ENCODE results near the gene NTM.

NTM gene

DNA sequence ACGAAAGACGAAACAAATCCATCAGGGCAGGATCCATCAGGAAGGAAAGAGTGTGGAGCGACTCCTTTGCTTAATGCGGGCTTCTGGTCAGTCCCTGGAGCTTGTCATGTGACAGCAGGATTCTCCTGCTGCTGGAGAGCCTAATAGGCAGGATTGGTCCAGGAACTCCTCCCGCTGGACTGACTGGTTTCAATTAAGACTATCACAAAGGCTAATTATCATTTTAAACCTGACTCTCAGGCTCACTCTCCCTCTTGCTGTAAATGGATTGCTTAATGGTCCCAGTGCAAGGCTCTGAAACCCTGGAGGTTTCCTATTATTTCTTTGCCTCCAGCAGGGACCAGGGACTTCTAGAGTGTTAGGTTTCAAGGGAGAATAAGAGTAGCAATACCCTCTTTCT is 493.8 kb downstream of the NTM start (continued):
- TF ChIP-seq, protein P1, sequence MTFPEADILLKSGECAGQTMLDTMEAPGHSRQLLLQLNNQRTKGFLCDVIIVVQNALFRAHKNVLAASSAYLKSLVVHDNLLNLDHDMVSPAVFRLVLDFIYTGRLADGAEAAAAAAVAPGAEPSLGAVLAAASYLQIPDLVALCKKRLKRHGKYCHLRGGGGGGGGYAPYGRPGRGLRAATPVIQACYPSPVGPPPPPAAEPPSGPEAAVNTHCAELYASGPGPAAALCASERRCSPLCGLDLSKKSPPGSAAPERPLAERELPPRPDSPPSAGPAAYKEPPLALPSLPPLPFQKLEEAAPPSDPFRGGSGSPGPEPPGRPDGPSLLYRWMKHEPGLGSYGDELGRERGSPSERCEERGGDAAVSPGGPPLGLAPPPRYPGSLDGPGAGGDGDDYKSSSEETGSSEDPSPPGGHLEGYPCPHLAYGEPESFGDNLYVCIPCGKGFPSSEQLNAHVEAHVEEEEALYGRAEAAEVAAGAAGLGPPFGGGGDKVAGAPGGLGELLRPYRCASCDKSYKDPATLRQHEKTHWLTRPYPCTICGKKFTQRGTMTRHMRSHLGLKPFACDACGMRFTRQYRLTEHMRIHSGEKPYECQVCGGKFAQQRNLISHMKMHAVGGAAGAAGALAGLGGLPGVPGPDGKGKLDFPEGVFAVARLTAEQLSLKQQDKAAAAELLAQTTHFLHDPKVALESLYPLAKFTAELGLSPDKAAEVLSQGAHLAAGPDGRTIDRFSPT (tag by site-specific recombination; IDR thresholded peaks at IDR 0.05): no peak
- no peak for TF ChIP-seq ZNF239 (tag by site-specific recombination; IDR thresholded peaks at IDR 0.05)
- no peak for TF ChIP-seq MYNN (tag by site-specific recombination; IDR thresholded peaks at IDR 0.05; ENCODE audit: borderline replicate concordance)
- TF ChIP-seq, protein P2, sequence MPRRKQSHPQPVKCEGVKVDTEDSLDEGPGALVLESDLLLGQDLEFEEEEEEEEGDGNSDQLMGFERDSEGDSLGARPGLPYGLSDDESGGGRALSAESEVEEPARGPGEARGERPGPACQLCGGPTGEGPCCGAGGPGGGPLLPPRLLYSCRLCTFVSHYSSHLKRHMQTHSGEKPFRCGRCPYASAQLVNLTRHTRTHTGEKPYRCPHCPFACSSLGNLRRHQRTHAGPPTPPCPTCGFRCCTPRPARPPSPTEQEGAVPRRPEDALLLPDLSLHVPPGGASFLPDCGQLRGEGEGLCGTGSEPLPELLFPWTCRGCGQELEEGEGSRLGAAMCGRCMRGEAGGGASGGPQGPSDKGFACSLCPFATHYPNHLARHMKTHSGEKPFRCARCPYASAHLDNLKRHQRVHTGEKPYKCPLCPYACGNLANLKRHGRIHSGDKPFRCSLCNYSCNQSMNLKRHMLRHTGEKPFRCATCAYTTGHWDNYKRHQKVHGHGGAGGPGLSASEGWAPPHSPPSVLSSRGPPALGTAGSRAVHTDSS (tag by site-specific recombination; IDR thresholded peaks at IDR 0.05): no peak
- TF ChIP-seq, protein P3, sequence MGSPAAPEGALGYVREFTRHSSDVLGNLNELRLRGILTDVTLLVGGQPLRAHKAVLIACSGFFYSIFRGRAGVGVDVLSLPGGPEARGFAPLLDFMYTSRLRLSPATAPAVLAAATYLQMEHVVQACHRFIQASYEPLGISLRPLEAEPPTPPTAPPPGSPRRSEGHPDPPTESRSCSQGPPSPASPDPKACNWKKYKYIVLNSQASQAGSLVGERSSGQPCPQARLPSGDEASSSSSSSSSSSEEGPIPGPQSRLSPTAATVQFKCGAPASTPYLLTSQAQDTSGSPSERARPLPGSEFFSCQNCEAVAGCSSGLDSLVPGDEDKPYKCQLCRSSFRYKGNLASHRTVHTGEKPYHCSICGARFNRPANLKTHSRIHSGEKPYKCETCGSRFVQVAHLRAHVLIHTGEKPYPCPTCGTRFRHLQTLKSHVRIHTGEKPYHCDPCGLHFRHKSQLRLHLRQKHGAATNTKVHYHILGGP (tag by site-specific recombination; IDR thresholded peaks at IDR 0.05): no peak
- TF ChIP-seq, protein P4, sequence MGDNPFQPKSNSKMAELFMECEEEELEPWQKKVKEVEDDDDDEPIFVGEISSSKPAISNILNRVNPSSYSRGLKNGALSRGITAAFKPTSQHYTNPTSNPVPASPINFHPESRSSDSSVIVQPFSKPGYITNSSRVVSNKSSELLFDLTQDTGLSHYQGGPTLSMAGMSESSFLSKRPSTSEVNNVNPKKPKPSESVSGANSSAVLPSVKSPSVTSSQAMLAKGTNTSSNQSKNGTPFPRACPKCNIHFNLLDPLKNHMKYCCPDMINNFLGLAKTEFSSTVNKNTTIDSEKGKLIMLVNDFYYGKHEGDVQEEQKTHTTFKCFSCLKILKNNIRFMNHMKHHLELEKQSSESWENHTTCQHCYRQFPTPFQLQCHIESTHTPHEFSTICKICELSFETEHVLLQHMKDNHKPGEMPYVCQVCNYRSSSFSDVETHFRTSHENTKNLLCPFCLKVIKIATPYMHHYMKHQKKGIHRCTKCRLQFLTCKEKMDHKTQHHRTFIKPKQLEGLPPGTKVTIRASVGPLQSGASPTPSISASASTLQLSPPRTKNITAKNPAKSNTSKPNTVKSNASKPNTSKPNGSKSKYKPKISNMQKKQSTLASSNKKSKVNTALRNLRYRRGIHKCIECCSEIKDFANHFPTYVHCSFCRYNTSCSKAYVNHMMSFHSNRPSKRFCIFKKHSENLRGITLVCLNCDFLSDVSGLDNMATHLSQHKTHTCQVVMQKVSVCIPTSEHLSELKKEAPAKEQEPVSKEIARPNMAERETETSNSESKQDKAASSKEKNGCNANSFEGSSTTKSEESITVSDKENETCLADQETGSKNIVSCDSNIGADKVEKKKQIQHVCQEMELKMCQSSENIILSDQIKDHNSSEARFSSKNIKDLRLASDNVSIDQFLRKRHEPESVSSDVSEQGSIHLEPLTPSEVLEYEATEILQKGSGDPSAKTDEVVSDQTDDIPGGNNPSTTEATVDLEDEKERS (tag by site-specific recombination; IDR thresholded peaks at IDR 0.05): no peak
- TF ChIP-seq GLIS1 (tag by site-specific recombination; IDR thresholded peaks at IDR 0.05): no peak
- no peak for TF ChIP-seq ZNF529 (tag by site-specific recombination; IDR thresholded peaks at IDR 0.05; ENCODE audit: insufficient replicate concordance)
- TF ChIP-seq ZNF404 (tag by site-specific recombination; IDR thresholded peaks at IDR 0.05): no peak
- TF ChIP-seq, protein P5, sequence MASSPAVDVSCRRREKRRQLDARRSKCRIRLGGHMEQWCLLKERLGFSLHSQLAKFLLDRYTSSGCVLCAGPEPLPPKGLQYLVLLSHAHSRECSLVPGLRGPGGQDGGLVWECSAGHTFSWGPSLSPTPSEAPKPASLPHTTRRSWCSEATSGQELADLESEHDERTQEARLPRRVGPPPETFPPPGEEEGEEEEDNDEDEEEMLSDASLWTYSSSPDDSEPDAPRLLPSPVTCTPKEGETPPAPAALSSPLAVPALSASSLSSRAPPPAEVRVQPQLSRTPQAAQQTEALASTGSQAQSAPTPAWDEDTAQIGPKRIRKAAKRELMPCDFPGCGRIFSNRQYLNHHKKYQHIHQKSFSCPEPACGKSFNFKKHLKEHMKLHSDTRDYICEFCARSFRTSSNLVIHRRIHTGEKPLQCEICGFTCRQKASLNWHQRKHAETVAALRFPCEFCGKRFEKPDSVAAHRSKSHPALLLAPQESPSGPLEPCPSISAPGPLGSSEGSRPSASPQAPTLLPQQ (tag by site-specific recombination; IDR thresholded peaks at IDR 0.05): no peak
- TF ChIP-seq ZFP37 (tag by site-specific recombination; IDR thresholded peaks at IDR 0.05): no peak
- TF ChIP-seq, protein P6, sequence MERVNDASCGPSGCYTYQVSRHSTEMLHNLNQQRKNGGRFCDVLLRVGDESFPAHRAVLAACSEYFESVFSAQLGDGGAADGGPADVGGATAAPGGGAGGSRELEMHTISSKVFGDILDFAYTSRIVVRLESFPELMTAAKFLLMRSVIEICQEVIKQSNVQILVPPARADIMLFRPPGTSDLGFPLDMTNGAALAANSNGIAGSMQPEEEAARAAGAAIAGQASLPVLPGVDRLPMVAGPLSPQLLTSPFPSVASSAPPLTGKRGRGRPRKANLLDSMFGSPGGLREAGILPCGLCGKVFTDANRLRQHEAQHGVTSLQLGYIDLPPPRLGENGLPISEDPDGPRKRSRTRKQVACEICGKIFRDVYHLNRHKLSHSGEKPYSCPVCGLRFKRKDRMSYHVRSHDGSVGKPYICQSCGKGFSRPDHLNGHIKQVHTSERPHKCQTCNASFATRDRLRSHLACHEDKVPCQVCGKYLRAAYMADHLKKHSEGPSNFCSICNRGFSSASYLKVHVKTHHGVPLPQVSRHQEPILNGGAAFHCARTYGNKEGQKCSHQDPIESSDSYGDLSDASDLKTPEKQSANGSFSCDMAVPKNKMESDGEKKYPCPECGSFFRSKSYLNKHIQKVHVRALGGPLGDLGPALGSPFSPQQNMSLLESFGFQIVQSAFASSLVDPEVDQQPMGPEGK (tag by site-specific recombination; IDR thresholded peaks at IDR 0.05): no peak
- TF ChIP-seq, protein P7, sequence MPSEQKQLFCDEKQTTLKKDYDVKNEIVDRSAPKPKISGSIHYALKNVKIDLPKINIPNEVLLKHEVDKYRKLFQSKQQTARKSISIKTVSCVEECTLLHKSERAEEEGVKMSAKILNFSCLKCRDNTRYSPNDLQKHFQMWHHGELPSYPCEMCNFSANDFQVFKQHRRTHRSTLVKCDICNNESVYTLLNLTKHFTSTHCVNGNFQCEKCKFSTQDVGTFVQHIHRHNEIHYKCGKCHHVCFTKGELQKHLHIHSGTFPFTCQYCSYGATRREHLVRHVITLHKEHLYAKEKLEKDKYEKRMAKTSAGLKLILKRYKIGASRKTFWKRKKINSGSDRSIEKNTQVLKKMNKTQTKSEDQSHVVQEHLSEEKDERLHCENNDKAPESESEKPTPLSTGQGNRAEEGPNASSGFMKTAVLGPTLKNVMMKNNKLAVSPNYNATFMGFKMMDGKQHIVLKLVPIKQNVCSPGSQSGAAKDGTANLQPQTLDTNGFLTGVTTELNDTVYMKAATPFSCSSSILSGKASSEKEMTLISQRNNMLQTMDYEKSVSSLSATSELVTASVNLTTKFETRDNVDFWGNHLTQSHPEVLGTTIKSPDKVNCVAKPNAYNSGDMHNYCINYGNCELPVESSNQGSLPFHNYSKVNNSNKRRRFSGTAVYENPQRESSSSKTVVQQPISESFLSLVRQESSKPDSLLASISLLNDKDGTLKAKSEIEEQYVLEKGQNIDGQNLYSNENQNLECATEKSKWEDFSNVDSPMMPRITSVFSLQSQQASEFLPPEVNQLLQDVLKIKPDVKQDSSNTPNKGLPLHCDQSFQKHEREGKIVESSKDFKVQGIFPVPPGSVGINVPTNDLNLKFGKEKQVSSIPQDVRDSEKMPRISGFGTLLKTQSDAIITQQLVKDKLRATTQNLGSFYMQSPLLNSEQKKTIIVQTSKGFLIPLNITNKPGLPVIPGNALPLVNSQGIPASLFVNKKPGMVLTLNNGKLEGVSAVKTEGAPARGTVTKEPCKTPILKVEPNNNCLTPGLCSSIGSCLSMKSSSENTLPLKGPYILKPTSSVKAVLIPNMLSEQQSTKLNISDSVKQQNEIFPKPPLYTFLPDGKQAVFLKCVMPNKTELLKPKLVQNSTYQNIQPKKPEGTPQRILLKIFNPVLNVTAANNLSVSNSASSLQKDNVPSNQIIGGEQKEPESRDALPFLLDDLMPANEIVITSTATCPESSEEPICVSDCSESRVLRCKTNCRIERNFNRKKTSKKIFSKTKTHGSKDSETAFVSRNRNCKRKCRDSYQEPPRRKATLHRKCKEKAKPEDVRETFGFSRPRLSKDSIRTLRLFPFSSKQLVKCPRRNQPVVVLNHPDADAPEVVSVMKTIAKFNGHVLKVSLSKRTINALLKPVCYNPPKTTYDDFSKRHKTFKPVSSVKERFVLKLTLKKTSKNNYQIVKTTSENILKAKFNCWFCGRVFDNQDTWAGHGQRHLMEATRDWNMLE (tag by site-specific recombination; conservative IDR thresholded peaks at IDR 0.05; ENCODE audit: low read depth): no peak
- TF ChIP-seq, protein P8, sequence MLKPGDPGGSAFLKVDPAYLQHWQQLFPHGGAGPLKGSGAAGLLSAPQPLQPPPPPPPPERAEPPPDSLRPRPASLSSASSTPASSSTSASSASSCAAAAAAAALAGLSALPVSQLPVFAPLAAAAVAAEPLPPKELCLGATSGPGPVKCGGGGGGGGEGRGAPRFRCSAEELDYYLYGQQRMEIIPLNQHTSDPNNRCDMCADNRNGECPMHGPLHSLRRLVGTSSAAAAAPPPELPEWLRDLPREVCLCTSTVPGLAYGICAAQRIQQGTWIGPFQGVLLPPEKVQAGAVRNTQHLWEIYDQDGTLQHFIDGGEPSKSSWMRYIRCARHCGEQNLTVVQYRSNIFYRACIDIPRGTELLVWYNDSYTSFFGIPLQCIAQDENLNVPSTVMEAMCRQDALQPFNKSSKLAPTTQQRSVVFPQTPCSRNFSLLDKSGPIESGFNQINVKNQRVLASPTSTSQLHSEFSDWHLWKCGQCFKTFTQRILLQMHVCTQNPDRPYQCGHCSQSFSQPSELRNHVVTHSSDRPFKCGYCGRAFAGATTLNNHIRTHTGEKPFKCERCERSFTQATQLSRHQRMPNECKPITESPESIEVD (tag by site-specific recombination; IDR thresholded peaks at IDR 0.05): no peak

Data from HEK293 (cell line).